Rectal smooth muscle tissue (tissue), 1 donor: ENCODE data around the gene PPP4R2.

Experiments used
- H3K27ac ChIP-seq: one replicate; pipeline ENCODE4 v1.7.0; 2013; ENCODE audit warnings: low read depth, low read length, inconsistent platforms
- H3K27me3 ChIP-seq: one replicate; pipeline ENCODE4 v1.7.0; 2013; ENCODE audit warnings: low read length; ENCODE audit not compliant: control insufficient read depth, insufficient read depth
- H3K36me3 ChIP-seq: one replicate; pipeline ENCODE4 v1.7.0; 2013; ENCODE audit warnings: low read length; ENCODE audit not compliant: control insufficient read depth, insufficient read depth
- H3K4me1 ChIP-seq: one replicate; pipeline ENCODE4 v1.7.0; 2013; ENCODE audit warnings: low read length; ENCODE audit not compliant: control insufficient read depth, insufficient read depth
- H3K4me3 ChIP-seq: one replicate; pipeline ENCODE4 v1.7.0; 2013; ENCODE audit warnings: low read length
- H3K9ac ChIP-seq: one replicate; pipeline ENCODE4 v1.7.0; 2013; ENCODE audit warnings: low read length

PPP4R2 gene

DNA sequence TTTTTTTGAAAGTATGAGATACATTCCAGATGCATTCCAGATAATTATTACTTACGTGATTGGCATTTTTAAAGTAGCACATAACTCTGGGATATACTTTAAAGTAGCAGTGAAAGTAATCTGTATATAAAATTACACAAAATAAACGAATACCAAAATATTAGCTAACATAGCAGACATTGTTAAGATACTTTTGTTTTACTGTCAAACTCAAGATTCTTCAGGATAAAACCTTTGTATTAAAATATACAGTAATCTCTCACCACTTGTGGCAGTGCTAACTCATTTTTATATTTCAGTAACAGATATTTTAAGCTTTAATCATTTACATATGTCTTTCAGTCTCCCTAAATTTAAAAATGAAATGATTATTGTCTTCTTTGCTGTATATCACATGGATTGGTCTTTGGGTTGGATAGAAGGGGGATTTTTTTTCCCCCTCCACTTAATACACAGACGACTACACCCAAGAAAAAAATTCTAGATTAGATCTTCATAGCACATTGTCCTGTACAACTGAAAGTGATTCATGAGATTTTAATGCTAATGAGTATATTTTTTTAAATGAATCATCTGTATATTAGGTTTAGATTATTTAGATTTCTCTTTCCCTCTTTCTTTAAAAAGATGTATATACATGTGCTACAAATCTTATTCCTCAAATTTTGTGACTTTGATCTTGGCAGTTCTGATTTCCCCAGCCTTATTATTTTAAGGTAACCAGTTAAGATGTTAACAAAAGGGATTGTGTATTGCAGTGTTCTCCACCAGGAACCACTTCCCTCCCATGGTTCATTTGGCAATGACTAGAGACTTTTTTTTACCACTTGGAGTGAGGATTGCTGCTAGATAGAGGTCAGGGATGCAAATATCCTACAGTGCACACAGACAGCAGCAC, 40.3 kb downstream of the PPP4R2 start:
- H3K36me3 ChIP-seq = no peaks in the 10 kb centered on the region
- no peaks in the 10 kb centered on the region for H3K27me3 ChIP-seq
- H3K4me1 ChIP-seq = peaks cover 5% of the 10 kb centered on the region
- H3K9ac ChIP-seq = no peak overlapping the region
- H3K27ac ChIP-seq = no peak overlapping the region
- no peak overlapping the region for H3K4me3 ChIP-seq

DNA sequence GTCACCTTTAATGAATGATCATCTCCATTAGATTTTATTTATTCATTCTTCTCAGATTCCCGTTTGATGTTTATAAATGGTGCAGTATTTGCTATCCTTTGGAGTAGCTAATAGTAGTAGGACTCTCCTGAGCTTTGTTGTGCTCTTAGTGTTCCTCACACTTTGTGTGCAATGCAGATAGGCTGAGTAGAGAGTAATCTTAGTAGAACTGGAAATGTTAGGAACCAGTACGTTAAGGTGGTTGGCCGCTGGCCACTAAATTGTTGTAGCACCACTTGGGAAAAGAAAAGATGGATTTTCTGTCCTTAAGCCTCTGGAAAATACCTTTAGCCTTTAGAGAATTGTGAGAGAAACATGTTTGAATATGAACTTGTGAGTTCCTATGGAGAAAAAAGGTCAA, 44.9 kb downstream of the PPP4R2 start:
- Histone ChIP-seq H3K27me3 (no peaks in the 10 kb centered on the region), H3K4me1 (peaks cover 8% of the 10 kb centered on the region), H3K27ac (no peak overlapping the region), H3K9ac (no peak overlapping the region), H3K4me3 (no peak overlapping the region), H3K36me3 (no peaks in the 10 kb centered on the region)

DNA sequence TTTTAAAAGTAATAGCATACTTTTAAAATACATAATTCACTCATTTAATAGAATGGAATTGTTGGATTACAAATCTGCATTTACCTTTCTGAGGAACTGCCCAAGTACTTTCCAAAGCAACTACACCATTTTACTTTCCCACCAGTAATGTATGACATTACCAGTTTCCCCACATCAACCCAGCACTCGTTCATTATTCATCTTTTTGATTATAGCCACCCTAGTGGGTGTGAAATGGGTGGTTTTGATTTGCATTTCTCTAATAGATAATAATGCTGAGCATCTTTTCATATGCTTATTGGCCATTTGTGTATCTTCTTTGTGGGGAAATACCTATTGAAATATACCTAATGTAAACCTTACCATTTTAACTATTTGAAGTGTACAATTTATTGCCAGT, 46.8 kb downstream of the PPP4R2 start:
- H3K27ac ChIP-seq = no peak overlapping the region
- H3K4me1 ChIP-seq = peaks cover 4% of the 10 kb centered on the region
- no peaks in the 10 kb centered on the region for H3K36me3 ChIP-seq
- no peaks in the 10 kb centered on the region for H3K27me3 ChIP-seq
- no peak overlapping the region for H3K9ac ChIP-seq
- no peak overlapping the region for H3K4me3 ChIP-seq

DNA sequence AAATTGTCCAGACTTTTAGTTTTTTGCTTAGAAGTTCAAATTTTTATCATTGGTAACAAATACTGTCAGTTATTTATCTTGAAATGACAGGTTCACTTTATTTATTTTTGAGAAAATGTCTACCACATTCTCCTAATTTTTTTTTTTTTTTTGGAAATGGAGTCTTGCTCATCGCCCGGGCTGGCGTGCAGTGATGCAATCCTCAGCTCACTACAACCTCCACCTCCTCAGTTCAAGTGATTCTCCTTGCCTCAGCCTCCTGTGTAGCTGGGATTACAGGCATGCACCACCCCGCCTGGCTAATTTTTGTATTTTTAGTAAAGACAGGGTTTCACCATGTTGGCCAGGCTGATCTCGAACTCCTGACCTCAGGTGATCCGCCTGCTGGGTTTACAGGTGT, 48.8 kb downstream of the PPP4R2 start:
- Histone ChIP-seq H3K9ac (no peak overlapping the region), H3K4me1 (peaks cover 4% of the 10 kb centered on the region)

DNA sequence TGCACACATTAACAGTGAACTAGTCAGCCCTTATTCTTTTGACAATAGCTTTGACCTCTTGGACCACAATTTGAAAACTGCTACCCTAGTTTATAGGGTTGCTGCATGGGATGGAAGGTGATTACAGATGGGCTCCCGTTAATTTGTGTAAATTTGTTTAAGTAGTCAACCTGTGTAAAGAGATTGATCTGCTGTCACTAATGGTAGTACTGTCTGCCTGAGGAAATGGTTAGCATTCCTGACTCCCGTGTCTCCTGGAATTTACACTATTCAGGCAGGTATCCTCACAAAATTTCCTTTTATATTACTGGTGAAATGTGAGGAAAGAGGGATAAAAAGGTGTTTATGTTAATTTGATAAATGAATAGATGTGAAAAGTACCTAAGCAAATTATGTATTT, 49.6 kb downstream of the PPP4R2 start:
- H3K9ac ChIP-seq = no peak overlapping the region
- no peak overlapping the region for H3K4me3 ChIP-seq
- H3K4me1 ChIP-seq = peaks cover 4% of the 10 kb centered on the region
- no peak overlapping the region for H3K27ac ChIP-seq
- no peaks in the 10 kb centered on the region for H3K36me3 ChIP-seq
- no peaks in the 10 kb centered on the region for H3K27me3 ChIP-seq

More for the DNA sequence above, 48.8 kb downstream of the PPP4R2 start:
- Histone ChIP-seq H3K27me3 (no peaks in the 10 kb centered on the region), H3K27ac (no peak overlapping the region), H3K4me3 (no peak overlapping the region), H3K36me3 (no peaks in the 10 kb centered on the region)

DNA sequence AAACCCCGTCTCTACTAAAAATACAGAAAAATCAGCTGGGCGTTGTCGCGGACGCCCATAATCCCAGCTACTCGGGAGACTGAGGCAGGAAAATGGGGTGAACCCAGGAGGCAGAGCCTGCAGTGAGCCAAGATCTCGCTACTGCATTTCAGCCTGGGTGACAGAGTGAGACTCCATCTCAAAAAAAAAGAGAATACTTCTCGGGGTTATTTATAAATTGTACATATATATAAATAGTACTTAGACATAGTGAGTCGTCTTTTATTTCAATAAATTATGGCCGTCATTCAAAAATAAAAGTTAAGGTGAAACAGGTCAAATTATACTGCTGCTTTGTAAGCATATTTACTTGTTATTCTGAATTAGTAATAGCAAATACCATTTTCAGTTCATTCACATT, 52.7 kb downstream of the PPP4R2 start:
- Histone ChIP-seq H3K9ac (no peak overlapping the region), H3K27ac (no peak overlapping the region), H3K36me3 (no peaks in the 10 kb centered on the region), H3K4me3 (no peak overlapping the region), H3K27me3 (no peaks in the 10 kb centered on the region), H3K4me1 (peaks cover 2% of the 10 kb centered on the region)

DNA sequence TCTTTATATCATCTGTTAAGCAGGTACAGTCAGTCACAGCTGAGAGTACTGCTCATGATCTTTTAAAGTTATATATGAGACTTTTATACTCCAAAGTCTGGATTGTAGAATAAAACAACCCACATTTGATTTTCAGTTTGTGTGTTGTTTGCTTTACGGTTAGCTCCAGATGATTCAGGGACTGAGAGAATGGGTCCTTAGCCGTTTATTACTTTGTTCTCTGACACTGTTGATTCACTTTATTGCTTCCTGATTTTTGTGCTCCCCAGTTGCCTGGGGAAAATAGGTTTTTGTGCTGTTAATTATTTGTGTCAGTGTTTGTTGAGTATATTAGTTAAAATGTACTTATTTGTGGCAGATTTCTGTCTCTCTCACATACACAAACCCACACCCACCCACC, 56.2 kb downstream of the PPP4R2 start:
- Histone ChIP-seq H3K9ac (no peak overlapping the region), H3K27ac (no peak overlapping the region), H3K36me3 (no peaks in the 10 kb centered on the region), H3K4me3 (no peak overlapping the region), H3K4me1 (peaks cover 6% of the 10 kb centered on the region), H3K27me3 (no peaks in the 10 kb centered on the region)

DNA sequence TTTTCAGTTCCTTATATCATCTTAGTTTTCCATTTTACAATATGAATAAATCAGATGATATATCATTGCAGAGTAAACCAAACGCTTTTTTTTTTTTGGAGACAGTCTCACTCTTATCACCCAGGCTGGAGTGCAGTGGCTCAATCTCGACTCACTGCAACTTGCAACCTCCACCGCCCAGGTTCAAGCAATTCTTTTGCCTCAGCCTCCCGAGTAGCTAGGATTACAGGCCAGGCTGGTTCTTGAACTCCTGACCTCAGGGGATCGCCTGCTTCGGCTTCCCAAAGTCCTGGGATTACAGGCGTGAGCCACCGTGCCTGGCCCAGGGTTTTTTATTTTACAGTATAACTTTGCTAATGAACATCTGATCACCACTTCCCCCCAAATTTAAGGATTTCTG, 59.0 kb downstream of the PPP4R2 start:
- H3K27ac ChIP-seq = no peak overlapping the region
- H3K9ac ChIP-seq = no peak overlapping the region

DNA sequence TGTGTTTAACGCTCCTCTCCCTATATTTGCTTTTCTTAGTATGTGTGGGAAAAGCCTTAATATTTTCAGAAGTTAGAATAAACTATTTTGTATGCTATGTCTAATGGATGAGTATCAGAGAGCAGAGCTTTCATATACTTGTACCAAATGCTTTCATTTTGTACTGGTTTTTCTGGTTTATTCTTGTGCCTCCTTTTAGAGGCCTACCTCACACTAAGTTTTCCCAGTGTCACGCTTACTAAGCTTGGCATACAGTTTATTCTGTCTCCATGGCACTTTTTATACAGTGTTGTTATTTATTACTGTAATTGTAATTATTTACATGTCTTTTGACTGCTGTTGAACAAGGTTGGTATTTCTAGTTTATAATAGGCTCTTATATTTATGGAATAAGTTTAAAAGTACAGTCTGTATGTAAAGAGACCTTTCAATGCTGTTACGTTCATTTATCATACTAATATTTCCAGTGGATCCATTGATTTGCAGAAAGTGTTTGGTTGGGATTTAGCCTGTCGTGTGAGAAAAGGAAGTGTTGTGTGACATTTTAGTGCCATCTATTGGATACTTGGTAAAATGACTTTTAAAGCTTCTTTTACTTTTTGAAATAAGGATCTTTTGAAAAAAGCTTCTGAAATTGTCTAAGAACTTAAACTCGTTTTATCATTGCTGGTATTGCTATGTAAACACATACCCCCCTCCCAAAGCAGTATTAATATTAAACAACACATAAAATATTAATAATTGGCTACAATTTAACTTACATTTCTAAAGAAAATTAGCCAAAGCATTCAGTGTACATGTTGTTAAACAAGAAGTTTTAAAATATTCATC, 59.6 kb downstream of the PPP4R2 start:
- H3K4me1 ChIP-seq = peaks cover 6% of the 10 kb centered on the region
- no peak overlapping the region for H3K27ac ChIP-seq

More for the DNA sequence above, 59.0 kb downstream of the PPP4R2 start:
- Histone ChIP-seq H3K4me1 (peaks cover 6% of the 10 kb centered on the region), H3K27me3 (no peaks in the 10 kb centered on the region), H3K36me3 (peaks cover 2% of the 10 kb centered on the region), H3K4me3 (no peak overlapping the region)

DNA sequence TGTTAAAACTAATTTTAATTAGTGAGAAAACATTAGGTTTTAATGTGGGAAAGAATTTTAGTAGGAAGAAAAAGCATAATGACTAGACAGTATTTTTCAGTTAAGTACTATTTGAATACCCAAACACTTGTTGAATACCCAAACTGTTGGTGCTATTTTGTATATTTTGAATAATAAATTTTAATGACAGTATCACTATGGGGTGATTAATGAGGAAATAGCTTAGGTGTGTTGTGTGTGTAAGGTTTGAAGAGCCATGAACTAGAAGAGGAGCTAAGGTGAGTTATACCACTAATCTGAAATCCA, 60.2 kb downstream of the PPP4R2 start:
- Histone ChIP-seq H3K27me3 (no peaks in the 10 kb centered on the region), H3K4me1 (peaks cover 6% of the 10 kb centered on the region), H3K9ac (no peak overlapping the region), H3K4me3 (no peak overlapping the region), H3K36me3 (peaks cover 2% of the 10 kb centered on the region), H3K27ac (no peak overlapping the region)

More for the DNA sequence above, 59.6 kb downstream of the PPP4R2 start:
- H3K9ac ChIP-seq = no peak overlapping the region
- H3K27me3 ChIP-seq = no peaks in the 10 kb centered on the region
- peaks cover 2% of the 10 kb centered on the region for H3K36me3 ChIP-seq
- H3K4me3 ChIP-seq = no peak overlapping the region

DNA sequence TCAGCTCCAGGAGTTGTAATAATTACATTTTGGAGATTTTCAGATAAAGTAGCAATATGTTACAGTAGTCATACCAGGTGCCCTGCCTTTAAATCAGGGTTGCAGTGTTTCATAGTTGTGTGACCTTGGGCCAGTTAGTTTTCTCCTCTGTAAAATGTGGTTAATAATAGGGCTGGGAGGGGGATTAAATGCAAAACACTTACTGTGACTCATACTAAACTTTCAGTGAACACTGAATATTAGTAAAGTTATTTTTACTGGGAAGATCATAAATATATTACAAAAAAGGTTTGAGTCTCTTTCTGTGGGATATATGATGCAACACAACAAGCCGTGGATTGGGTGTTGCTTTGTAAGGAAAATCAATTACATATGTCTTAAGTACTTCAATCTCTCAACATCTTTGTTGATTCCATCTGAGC, 63.7 kb downstream of the PPP4R2 start:
- Histone ChIP-seq H3K27ac (no peak overlapping the region), H3K36me3 (peaks cover 14% of the 10 kb centered on the region), H3K4me3 (no peak overlapping the region), H3K27me3 (no peaks in the 10 kb centered on the region), H3K9ac (no peak overlapping the region), H3K4me1 (peaks cover 6% of the 10 kb centered on the region)

DNA sequence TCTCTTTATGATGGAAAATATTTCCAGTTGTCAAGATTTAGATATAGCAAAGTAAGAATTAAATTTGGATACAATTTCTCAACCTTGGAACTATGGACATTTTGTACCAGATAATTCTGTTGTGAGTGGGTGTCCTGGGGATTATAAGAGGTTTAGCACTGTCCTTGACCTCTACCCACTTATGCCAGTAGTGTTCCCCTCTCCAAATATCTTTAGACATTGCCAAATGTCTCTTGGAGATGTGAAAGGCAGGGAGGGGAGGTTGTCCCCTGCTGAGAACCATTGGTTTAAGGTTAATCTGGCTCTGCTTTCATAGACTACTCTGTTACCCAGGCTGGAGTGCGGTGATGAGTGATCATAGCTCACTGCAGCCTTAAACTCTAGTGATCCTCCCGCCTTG, 64.8 kb downstream of the PPP4R2 start, which contains the start of gene EBLN2:
Gene EBLN2, plus strand, starts transcription at position 244 of the 400 bp plus-strand sequence. CDS start 423 bp downstream, outside the sequence.
- Histone ChIP-seq H3K9ac (no peak within 1 kb of the TSS), H3K4me1 (no peaks in the 10 kb centered on the region), H3K36me3 (peaks cover 14% of the 10 kb centered on the region), H3K27ac (no peak within 1 kb of the TSS), H3K4me3 (no peak within 1 kb of the TSS), H3K27me3 (no peaks in the 10 kb centered on the region)
